ENCODE measurements around the gene ENAH.

The ENAH gene

GRCh38 chr1:225454733-225455132 lies 198.2 kb downstream of the ENAH start:
- no peak overlapping the region for H3K4me3 ChIP-seq (ENCODE audit: low read depth, low read length)
- DNase-seq (ENCODE audit: low read depth): no peak
- no peak for TF ChIP-seq CTCF (IDR thresholded peaks at IDR 0.05; ENCODE audit: low read depth, low read length, missing control alignments)

GRCh38 chr1:225453797-225454648 lies 198.9 kb downstream of the ENAH start:
- DNase-seq (ENCODE audit: low read depth): no peak
- TF ChIP-seq CTCF (IDR thresholded peaks at IDR 0.05; ENCODE audit: low read depth, low read length, missing control alignments): no peak
- H3K4me3 ChIP-seq (ENCODE audit: low read depth, low read length): no peak overlapping the region

- no peak for DNase-seq (ENCODE audit: low read depth)
- no peak for TF ChIP-seq CTCF (IDR thresholded peaks at IDR 0.05; ENCODE audit: low read depth, low read length, missing control alignments)
- no peak overlapping the region for H3K4me3 ChIP-seq (ENCODE audit: low read depth, low read length)
Observed at GRCh38 chr1:225451840-225452515, 200.9 kb downstream of the ENAH start.

- no peak for DNase-seq (ENCODE audit: low read depth)
- no peak overlapping the region for H3K4me3 ChIP-seq (ENCODE audit: low read depth, low read length)
- no peak for TF ChIP-seq CTCF (IDR thresholded peaks at IDR 0.05; ENCODE audit: low read depth, low read length, missing control alignments)
Observed at GRCh38 chr1:225451340-225451739, 201.6 kb downstream of the ENAH start.

DNA sequence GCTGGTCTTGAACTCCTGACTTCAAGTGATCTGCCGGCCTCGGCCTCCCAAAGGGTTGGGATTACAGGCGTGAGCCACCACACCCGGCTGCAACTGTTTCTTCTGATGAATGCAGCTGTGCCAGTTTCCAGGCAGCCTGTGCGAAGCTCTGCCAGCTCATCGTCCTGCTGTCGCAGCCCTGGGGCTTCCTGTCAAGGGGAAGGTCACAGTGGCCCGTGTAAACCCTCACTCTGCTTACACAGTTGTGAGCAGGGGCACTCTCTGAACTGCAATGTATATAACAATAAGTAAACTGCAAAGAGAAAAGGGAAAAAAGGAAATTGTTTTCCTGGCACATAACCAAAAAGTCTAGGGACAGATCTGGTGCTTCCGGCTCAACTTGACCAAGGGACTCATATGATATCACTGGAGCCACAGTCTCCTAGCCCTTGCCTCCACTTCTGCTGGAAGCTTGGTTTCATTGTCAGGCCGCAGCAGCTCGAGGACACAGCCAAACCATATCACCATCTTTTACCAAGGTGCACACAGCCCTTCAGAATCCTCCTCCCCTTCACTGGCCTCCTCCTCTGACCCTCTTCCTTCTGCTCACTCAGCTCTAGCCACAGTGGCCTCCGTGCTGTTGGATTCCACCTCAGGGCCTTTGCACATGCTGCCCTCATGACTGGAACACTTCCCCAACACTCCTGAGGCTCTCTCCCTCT lies 202.3 kb downstream of the ENAH start:
- no peak for DNase-seq (ENCODE audit: low read depth)
- no peak for TF ChIP-seq CTCF (IDR thresholded peaks at IDR 0.05; ENCODE audit: low read depth, low read length, missing control alignments)
- H3K4me3 ChIP-seq (ENCODE audit: low read depth, low read length): no peak overlapping the region

GRCh38 chr1:225449774-225450173 lies 203.1 kb downstream of the ENAH start:
- DNase-seq (ENCODE audit: low read depth): no peak
- no peak overlapping the region for H3K4me3 ChIP-seq (ENCODE audit: low read depth, low read length)
- TF ChIP-seq CTCF (IDR thresholded peaks at IDR 0.05; ENCODE audit: low read depth, low read length, missing control alignments): no peak

Measured in GM12864 (cell line).